Measurements from ENCODE around the gene UPK1B. TPM values are rescaled to one million over a fixed set of nuclear protein-coding genes. Genes with fewer than 3 reads are reported as not detected.

UPK1B gene
- polyA plus RNA-seq, 1 donor, result not detected

Other genes with a start within 250 kb of the UPK1B start
- 0.86 TPM for gene IGSF11, start 138.8 kb upstream of the UPK1B start, polyA plus RNA-seq (ENCODE audit: insufficient read length)
- not detected for gene TEX55, start 27.4 kb upstream of the UPK1B start, polyA plus RNA-seq (ENCODE audit: insufficient read length)
- 9.5 TPM for gene B4GALT4, start 67.3 kb downstream of the UPK1B start, polyA plus RNA-seq (ENCODE audit: insufficient read length)
- gene ARHGAP31, start 120.8 kb downstream of the UPK1B start, polyA plus RNA-seq (ENCODE audit: insufficient read length), result 12.0 TPM

Measured in hindlimb muscle (tissue), 1 donor.